NCI-H2171 (cell line): ENCODE results near the gene OR1F1.
"Not testable (repeated sequence)": the region's sequence is repeated elsewhere in the genome, so short reads cannot be mapped to it uniquely, and the experiment has no call there.

ENCODE experiments used
- DNase-seq: peaks from one replicate; lab custom pipeline; 2025; lab: John Stamatoyannopoulos, UW

Gene OR1F1

DNA sequence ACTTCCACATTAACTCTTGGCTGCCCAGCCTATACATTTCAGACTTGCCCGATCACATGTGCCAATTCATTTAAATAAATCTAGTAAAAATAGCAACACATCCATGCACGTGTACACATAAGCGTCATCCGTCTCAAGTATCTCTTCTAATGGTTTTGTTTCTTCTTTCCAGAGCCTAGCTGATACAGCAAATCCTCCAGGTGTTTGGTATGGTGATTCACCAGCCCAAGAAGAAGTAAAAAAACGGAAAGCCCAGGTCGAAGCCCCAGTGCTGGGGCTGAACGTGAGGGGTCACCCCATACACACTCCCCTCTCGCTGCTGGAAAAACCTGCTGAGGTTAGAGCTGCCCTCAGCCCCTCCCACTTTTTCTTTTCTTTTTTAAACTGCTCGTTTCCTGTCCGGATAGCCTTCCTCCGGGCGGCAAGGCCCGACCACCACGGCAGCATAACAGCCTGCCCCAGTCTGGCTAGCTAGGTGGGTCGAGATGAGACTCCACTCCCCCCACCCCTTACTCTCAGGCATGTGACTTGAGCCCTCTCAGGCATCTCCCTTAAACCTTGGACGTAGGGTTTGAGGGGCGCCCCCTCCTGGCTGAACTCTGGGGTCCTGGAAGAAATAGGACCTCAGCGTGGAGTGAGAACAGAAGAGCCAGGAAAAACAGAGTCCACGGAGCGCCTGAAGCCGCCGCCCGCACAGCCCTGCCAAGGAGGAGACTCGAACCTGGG, 13.9 kb upstream of the OR1F1 start:
- DNase-seq, result no peak

DNA sequence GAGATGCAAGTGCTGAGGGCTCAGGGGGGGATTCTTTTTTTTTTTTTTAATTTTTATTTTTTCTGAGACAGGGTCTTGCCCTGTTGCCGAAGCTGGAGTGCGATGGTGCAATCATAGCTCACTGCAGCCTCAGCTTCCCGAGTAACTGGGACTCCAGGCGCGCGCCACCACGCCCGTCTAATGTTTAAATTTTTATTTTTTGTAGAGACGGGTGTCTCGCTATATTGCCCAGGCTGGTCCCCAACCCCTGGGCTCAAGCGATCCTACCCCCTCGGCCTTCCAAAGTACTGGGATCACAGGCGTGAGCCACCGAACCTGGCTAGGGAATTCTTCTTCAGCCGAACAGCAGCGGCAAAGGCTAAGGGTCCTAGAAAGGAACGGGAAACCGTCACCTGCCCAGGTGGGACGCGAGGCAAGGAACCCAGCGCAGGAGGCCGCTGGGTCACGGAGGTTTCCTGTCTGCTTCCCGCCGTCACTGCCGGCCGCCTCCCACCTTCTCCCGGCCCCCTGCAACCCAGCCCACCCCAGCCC, 13.3 kb upstream of the OR1F1 start:
- no peak for DNase-seq

DNA sequence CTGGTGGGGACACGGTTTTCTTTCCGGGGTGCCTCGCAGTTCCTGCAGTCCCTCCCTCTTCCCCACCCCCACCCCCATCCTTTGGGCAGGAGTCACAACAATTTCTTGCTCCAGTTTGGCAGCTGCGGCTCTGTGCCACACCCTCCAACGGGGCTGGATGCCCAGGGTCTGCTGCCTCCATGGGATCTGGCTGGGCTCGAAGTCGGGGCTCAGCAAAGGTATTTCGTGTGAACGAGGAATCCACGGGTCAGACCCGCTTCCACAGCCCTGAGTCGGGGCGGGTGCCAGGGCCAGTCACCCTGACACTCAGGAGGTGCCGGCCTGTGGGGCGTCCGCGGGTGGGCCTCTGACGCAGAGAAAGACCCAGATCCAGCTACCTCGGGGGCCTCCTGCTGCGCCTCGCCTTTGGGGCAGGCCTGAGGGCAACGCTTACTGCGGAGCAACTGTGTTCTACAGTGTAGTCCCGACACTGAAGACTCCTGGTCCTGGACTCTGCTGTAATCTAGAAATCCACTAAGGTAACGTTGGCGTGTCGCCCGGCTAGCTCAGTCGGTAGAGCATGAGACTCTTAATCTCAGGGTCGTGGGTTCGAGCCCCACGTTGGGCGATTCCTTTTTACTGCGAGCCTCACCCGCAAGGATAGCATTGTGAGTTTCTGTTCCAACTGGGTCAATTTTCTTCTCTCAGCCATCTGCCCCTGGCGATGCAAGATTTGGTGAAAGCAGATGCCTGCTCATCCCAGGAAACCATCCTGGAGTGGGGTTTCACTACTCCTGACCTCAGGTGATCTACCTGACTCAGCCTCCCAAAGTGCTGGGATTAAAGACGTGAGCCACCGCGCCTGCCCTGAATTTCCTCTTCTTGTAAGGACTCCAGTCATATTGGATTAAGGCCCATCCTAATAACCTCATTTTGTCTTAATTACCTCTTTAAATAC, 12.6 kb upstream of the OR1F1 start:
- DNase-seq, result no peak

DNA sequence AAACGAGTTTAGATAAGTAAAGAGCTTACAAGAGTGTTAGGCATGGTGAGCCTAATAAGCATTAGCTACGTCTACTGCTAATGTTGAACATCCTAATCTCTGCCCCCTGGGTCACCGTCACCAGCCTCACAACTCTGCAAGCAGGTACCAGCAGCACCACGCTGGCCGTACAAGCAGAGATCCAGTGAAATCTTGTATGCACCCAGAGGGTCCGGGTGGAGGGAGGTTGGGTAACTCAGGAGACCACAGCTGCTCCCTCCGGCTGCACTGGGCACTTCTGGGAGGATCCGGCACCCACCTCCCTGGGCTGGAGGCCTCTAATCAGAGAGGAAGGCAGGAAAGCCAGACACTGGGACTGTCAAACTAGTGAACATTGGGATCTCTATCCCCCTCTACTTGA, 8.4 kb upstream of the OR1F1 start:
- DNase-seq, result no peak

DNA sequence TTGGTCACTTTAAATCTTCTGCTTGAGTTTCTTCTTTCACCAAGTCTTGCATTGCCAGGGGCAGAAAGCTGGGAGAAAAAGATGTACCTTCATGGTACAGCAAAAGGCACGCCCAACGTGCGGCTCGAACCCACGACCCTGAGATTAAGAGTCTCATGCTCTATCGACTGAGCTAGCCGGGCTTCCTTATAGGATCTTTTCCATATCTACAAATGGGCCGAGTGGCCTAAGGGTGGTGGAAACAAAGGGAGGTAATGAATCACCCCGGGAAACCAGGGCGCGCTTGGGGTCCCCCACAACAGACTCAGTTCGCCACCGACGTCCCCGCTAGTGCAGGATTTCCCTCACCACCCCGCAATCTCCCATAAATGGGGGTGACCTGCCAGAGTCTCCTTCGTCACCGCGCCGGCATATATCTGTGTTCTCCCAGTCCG, 7.5 kb upstream of the OR1F1 start:
- DNase-seq, result no peak

DNA sequence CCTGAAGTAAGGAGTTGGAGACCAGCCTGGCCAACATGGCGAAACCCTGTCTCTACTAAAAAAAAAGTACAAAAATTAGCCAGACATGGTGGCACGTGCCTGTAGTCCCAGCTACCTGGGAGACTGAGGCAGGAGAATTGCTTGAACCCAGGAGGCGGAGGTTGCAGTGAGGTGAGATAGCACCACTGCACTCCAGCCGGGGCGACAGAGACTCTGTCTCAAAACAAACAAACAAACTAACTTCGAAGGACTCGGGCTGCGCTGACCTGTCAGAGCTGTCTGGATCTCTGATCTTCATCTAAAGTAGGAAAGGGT, 5.8 kb upstream of the OR1F1 start:
- DNase-seq, result not testable (repeated sequence)

DNA sequence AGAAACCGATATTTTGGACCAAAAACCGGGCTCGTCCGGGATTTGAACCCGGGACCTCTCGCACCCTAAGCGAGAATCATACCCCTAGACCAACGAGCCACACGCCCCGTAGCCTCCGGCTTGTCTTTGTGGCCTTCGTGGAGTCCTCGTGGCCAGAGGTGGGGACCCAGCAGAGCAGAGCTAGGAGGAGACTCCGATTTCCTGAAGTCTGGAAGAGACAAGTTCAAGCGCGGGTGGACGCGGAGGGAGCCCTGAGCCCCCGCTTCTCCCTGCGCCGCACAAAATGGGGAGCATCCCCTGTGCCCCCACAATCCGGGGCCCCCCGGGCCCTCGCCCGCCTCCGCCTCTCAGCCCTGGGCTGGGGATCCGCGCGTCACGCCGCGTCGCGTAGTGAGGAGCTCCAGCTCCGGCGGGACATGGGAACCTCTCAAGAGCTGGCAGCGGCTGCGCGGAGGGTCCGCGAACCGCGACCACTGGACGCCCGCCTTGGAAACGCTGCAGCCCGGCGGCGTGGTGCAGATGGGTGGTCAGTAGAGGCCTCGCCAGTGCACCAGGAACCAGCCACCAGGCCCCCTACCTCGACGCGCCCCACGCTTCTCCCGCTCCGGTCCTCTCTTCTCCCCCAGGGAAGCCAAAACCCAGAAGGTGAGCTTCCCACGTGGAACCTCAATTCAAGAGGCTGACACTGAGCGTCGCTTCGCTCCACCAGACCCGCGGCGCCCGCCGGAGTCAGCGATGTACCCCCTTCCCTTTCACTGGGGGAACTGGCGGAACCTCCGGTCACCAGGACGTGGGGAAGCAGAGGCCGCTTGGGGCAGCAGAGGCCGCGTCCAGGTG, 5.2 kb upstream of the OR1F1 start:
- DNase-seq, result no peak

DNA sequence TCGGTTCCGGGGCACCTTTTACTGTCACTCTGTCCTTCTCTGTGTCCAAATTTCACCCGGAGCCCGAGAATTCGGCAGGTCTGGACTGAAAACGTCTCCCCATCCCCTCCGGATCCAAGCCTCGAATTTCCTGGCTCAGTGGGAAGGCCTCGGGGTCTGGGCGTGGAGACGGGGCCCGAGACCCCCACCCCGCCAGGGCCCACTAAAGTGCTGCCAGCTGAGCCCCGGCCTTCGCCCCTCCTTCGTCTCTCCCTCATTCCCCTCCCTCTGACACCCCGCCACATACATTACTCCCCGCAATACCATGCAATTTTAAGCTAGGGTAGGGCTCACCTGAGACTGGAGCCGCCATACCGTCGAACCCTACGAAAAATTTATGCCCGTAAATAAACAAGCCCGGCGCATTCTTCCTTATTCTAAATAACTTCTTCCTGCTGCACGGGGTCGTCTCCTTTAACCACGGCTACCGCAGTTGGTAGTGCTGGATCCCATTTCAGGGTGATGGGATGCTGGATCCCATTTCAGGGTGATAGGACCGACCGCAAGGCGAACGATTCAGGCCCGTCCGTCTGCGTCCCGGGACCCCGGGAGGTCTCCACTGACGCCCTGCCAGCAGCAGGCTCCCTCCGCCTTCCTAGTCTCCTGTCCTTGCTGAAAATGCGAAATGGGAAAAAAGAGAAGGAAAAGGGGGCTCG, 4.4 kb upstream of the OR1F1 start:
- no peak for DNase-seq

DNA sequence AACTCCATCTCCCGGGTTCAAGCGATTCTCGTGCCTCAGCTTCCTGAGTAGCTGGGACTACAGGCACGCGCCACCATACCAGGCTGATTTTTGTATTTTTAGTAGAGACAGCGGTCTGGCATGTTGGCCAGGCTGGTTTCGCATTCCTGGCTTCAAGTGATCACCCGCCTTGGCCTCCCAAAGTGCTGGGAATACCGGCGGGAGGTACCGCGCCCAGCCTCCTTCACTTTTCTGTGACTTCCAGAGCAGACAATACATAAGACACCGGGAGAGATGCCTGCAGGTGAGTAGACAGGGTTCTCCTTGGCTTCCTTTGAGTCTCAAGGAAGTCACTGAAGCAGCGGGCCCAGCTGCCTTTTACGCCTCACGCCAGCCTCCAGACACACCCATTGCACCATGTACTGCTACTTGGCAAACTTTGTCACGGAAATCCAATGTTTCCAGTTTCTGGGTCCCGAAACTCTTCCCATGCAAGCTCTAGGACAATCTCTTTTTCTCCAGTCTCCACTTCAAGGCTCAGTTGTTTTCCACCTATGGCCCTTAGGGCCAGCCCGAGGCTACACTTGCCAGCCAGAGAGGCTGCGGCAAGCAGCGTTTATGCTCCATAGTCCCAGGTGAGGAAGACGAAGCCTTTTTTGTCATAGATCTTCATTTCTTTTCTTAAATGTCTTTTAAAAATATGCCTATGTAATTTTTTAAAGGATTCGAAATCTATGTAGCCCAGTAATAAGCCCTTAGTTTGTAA, 886 bp upstream of the OR1F1 start:
- no peak for DNase-seq

DNA sequence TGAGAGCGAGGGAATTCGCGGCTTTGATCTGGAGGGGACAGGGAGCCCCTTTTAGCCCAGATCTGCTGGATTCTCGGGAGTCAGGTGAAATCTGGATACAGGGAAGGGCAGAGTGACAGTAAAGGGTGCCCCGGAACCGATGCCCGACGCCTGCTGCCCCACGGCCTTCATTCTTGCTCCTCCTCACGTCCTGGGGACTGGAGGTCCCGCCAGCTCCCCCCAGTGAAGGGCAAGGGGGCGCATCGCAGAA, 596 bp downstream of the OR1F1 start:
- DNase-seq, result no peak

DNA sequence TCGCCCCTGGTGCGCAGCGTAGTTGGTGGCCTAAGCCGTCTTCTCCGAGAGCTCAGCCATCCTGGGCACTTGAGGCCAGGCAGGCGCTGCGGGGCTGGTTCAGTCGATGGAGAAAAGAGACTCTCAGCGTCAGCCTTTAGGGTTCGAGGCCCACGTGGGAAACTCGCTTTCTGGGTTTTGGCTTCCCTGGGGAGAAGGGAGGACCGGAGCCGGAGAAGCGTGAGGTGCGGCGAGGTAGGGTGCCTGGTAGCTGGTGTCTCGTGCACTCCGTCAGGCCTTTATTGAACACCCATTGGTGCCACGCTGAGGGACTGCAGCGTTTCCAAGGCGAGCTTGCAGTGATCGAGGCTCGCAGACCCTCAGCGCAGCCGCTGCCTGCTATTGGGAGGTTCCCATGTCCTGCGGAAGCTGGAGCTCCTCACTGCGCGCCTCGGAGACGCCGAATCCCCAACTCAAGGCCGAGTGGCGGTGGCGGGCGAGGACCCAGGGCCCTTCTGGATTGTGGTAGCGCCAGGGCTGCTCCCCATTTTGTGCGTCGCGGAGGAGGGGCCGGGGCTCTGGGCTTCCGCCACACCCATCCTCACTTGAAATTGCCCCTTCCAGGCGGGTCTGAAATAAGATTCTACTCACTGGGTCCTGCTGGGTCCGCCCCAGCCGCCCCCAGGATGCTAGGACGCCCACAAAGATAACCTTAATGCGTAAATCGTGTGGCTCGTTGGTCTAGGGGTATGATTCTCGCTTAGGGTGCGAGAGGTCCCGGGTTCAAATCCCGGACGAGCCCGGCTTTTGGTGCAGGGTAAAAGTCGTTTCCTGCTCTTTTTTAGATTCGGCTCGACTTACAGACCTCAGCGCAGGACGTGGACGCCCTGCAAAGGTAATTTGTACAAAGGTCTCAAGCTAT, 1.2 kb downstream of the OR1F1 start:
- DNase-seq, result peak; percentile 48

DNA sequence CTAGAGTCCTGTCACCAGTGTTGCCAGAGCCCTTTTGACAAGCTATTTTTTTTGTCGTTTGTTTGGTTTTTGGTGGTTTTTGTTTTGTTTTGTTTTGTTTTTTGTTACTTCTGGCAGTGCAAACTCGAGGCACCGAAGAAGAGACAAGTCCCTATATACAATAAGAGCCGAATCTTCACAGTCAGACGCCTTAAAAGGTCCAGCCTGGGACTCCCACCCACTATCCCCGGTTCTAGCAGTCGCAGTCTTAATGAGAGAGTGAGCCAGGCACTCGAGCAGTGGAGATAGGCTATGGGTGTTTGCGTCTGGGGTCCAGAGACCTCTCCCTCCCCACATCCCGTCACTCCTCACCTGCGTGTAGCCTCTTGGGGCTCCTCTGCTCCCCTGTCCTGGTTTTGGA, 1.9 kb downstream of the OR1F1 start:
- no peak for DNase-seq

DNA sequence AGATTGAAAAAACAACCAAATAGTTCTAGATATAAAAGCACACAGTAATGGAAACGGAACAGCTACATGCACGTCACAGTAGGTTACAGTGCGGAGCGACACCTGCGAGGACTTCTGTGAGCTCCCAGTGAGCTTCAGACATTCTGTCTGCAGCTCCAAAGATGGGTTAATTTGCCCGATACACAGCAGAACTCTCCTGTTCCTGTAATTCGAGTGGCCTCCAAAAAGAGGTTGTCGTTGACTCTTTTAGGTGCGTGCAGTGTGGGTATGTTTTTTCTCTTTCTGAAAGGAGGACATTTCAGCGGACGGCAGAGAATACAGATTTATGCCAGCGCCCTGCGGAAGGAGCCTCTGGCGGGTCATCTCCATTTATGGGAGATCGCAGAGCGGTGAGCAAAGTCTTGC, 2.9 kb downstream of the OR1F1 start:
- no peak for DNase-seq

DNA sequence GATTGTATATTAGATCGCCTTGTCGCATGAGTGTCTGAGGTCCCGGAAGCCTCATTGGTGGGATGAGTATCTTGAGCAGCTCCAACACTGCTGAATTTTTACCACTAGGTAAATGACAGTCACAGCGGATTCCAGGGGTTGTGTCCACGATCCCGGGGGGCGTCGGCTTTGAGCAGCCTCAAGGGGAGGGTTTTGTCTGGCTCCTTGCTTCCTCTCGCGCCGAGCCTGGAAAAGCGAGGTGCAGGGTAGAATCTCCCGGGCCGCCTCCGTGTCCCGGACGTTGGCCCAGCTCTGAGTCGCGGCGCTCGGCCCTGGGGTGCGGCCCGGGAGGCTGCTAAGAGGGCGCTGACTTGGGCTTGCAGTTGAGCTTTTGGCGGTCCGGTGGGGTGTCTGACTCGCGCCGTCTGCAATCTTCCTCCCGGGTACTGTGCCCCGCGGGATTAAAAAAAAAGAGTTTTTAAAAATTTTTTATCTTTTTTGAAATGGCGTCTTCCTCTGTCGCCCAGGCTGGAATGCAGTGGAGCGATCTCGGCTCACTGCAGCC, 4.5 kb downstream of the OR1F1 start:
- no peak for DNase-seq

DNA sequence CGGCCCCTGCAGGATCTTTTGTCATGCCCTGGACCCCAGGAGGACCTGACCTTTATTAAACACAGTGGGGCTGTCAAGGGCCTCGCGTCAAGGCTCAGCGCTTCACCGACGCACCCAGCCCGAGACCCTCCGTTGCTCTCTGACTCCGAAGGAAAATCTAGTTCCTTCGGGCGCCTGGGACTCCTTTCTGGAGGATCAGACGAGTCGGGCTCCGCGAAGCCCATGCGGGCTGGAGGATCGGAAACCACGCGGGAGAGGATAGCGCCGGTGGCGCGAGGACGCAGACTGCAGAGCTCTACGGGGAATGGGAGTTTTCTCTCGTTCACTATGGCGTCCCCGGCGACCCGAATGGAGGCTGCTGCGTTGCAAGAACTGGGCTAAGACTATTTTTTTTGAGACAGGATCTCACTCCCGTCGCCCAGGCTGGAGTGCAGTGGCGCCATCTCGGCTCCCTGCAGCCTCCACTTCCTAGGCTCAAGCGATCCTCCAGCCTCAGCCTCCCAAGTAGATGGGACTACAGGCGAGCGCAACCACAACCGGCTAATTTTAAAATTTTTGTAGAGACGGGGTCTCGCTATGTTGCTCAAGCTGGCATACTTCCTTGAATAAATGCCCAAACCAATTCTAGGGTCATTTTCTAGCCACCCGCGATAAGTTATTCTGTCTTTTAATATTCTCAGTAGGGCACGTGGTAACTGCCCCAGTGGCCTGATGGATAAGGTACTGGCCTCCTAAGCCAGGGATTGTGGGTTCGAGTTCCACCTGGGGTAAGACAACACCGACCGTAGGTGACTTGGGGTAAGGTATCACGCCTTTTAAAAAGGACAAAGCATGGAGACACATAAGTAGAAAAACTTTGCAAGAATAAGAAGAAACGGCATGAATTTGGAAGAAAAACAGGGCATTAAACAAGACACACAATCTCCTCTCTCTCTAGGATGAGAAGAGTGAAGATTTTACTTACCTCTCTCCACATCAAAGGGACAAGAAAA, 5.5 kb downstream of the OR1F1 start:
- DNase-seq, result no peak

DNA sequence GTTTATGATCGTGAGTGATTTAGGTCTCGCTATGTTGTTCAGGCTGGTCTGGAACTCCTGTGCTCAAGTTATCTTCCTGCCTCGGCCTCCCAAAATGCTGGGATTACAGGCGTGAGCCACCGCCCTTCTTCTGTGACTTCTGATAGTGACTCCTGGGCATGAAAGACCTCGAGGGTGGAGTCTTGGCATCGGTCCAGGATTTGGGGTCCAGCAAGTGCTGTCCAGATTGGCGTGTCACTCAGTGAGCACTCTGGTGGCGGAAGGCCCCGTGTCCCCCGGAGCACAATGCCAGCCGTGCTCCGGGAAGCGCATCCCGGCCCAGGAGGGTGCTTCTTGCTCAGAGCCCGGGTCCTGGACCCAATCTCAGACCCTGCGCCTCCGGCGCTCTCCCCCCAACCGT, 6.8 kb downstream of the OR1F1 start:
- no peak for DNase-seq

DNA sequence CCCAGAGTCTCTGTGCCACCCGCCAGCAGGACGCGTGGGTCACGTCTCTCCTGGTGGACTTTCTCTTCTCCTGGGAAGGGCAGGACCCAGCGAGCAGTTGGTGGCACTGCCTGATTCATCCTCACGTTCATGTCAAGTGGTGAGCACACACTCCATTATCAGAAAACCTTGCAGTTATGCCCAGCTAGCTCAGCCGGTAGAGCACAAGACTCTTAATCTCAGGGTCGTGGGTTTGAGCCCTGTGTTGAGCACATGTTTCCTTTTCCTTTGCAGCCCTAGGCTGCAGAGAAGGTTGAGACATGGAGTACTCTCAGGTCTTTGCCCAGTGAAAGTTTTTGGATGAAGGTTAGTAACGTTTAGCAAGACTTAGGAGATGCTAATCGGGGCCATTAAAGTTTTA, 8.0 kb downstream of the OR1F1 start:
- no peak for DNase-seq

DNA sequence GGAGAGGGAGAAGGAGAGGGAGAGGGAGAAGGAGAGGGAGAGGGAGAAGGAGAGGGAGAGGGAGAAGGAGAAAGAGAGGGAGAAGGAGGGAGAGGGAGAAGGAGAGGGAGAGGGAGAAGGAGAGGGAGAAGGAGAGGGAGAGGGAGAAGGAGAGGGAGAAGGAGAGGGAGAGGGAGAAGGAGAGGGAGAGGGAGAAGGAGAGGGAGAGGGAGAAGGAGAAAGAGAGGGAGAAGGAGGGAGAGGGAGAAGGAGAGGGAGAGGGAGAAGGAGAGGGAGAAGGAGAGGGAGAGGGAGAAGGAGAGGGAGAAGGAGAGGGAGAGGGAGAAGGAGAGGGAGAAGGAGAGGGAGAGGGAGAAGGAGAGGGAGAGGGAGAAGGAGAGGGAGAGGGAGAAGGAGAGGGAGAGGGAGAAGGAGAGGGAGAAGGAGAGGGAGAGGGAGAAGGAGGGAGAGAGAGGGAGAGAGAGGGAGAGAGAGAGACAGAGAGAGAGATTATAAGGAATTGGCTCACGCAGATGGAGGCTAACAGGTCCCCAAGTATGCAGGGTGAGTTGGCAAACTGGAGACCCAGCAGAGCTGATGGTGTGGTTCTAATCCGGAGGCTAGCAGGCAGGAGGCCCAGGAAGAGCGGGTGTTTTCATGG, 9.8 kb downstream of the OR1F1 start:
- DNase-seq, result not testable (repeated sequence)
